ENCODE results near the gene RAB33A. TPM values are rescaled to one million over a fixed set of nuclear protein-coding genes. Genes with fewer than 3 reads are reported as not detected.

The RAB33A gene
- total RNA-seq, 1 donor from 2014 or later: 4.4 TPM

- Mint-ChIP-seq H3K27me3 (ENCODE audit: insufficient read depth, low read depth) (peaks cover 4% of the 10 kb centered on the region), H3K4me3 (no peak overlapping the region), H3K27ac (no peak overlapping the region), H3K36me3 (peaks cover 7% of the 10 kb centered on the region), H3K4me1 (peaks cover 22% of the 10 kb centered on the region), H3K9me3 (no peaks in the 10 kb centered on the region)
- Histone ChIP-seq H2AFZ (replicated peaks) (no peak overlapping the region), H3K9me3 (ENCODE audit: low read depth) (no peaks in the 10 kb centered on the region), H3K4me1 (peaks cover 5% of the 10 kb centered on the region), H3K27me3 (no peaks in the 10 kb centered on the region), H3K79me2 (ENCODE audit: low read depth) (peaks cover 23% of the 10 kb centered on the region), H3K9ac (no peak overlapping the region), H3K27ac (no peak overlapping the region), H3K36me3 (no peaks in the 10 kb centered on the region), H3F3A (ENCODE audit: low read depth) (peaks cover 2% of the 10 kb centered on the region), H4K20me1 (ENCODE audit: low read depth) (no peaks in the 10 kb centered on the region), H3K4me2 (no peak overlapping the region), H3K4me3 (no peak overlapping the region)
- no peak for TF ChIP-seq EZH2 (IDR thresholded peaks at IDR 0.05)
- no peak for TF ChIP-seq EZH2phosphoT487 (IDR thresholded peaks at IDR 0.05)
- TF ChIP-seq CTCF (IDR thresholded peaks at IDR 0.05): no peak
- DNase-seq (ENCODE audit: low spot score): no peak
Measured at GRCh38 chrX:130162094-130162735, 9.5 kb upstream of the RAB33A start.

DNA sequence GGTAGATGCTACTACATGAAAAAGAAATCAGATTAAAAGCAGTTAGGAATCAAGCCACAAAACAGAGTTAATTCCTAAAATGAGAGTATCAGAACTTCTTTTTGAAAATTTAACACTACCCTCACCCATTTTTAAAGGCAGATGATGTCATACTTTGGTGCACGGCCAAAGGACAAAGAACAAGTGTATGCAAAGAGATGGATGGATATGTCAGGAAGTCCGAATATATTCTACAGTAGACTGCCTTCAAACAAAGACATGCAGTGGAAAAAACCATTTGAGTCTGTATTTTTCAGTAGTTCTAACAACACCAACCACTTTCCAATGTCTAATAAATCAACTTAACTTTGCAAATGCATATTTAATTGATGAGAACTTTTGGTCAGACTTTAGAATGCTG, 8.4 kb upstream of the RAB33A start:
- Histone ChIP-seq H2AFZ (replicated peaks) (no peak overlapping the region), H3K4me2 (no peak overlapping the region), H3K79me2 (ENCODE audit: low read depth) (peaks cover 23% of the 10 kb centered on the region), H3K27me3 (no peaks in the 10 kb centered on the region), H3K4me3 (no peak overlapping the region), H4K20me1 (ENCODE audit: low read depth) (no peaks in the 10 kb centered on the region), H3K9me3 (ENCODE audit: low read depth) (no peaks in the 10 kb centered on the region), H3K4me1 (peaks cover 5% of the 10 kb centered on the region), H3K27ac (no peak overlapping the region), H3K9ac (no peak overlapping the region), H3K36me3 (no peaks in the 10 kb centered on the region), H3F3A (ENCODE audit: low read depth) (peaks cover 2% of the 10 kb centered on the region)
- no peak for DNase-seq (ENCODE audit: low spot score)
- no peak for TF ChIP-seq CTCF (IDR thresholded peaks at IDR 0.05)
- TF ChIP-seq EZH2 (IDR thresholded peaks at IDR 0.05): no peak
- no peak for TF ChIP-seq EZH2phosphoT487 (IDR thresholded peaks at IDR 0.05)
- Mint-ChIP-seq H3K27ac (no peak overlapping the region), H3K36me3 (peaks cover 7% of the 10 kb centered on the region), H3K4me3 (peak overlapping the region; percentile 76), H3K9me3 (no peaks in the 10 kb centered on the region), H3K27me3 (ENCODE audit: insufficient read depth, low read depth) (peaks cover 4% of the 10 kb centered on the region), H3K4me1 (peaks cover 22% of the 10 kb centered on the region)

DNA sequence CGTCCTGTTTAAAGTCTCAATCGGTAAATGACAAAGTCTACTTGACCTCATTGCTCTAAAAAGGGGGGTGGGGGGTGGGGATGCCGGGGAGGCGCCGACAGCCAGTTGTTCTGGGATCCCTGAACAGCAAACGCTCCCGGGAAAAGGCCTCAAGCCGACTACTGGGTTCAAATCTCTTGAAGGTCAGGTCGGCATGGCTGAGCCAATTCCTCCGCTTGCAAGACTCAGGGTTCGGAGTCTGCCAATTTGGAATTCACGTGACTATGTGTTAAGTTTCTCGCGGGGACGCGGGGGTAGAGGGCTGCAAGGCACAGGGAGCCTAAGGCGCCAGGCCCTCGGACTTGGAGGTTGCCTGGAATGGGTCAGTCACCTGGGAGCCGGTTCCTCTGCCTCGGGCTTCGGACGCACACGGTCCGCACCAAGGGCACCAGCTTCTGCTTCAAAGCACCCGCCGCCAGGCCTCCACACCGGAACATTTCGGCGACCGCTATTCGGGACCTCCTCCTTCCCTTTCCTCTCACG, 6.5 kb upstream of the RAB33A start:
- Mint-ChIP-seq H3K4me1 (peaks cover 25% of the 10 kb centered on the region), H3K27ac (peak overlapping the region; percentile 51), H3K27me3 (ENCODE audit: insufficient read depth, low read depth) (peaks cover 4% of the 10 kb centered on the region), H3K4me3 (peak overlapping the region; percentile 98), H3K36me3 (peaks cover 7% of the 10 kb centered on the region), H3K9me3 (no peaks in the 10 kb centered on the region)
- Histone ChIP-seq H2AFZ (replicated peaks) (no peak overlapping the region), H4K20me1 (ENCODE audit: low read depth) (no peaks in the 10 kb centered on the region), H3K79me2 (ENCODE audit: low read depth) (peaks cover 23% of the 10 kb centered on the region), H3F3A (ENCODE audit: low read depth) (peaks cover 2% of the 10 kb centered on the region), H3K4me1 (peaks cover 6% of the 10 kb centered on the region), H3K27me3 (no peaks in the 10 kb centered on the region), H3K9me3 (ENCODE audit: low read depth) (no peaks in the 10 kb centered on the region), H3K4me3 (peak overlapping the region; percentile 73), H3K27ac (peak overlapping the region; percentile 4), H3K4me2 (peak overlapping the region; percentile 66), H3K9ac (no peak overlapping the region), H3K36me3 (no peaks in the 10 kb centered on the region)
- DNase-seq (ENCODE audit: low spot score): no peak
- TF ChIP-seq CTCF (IDR thresholded peaks at IDR 0.05): no peak
- TF ChIP-seq EZH2 (IDR thresholded peaks at IDR 0.05): no peak
